ENCODE measurements around the gene TMEM252. TPM values are rescaled to one million over a fixed set of nuclear protein-coding genes. Genes with fewer than 3 reads are reported as not detected.

Gene TMEM252
- total and polyA plus RNA-seq, 2 donors (not counting 1 experiment from before 2014, with no cell fraction given), result not detected

- Histone ChIP-seq H3K9me3 (ENCODE audit: control extremely low read depth in 1 of 3, control insufficient read depth in 2 of 3, insufficient read depth in 1 of 3, low read length in 2 of 3) (no peaks in the 10 kb centered on the region), H3K9ac (ENCODE audit: low read length) (no peak overlapping the region), H2AFZ (ENCODE audit: insufficient read depth, low read depth, low read length, poor library complexity, severe bottlenecking) (no peak overlapping the region), H3K36me3 (replicated peaks in 1 of 2; ENCODE audit: control extremely low read depth in 1 of 2, control insufficient read depth in 1 of 2, extremely low read depth in 1 of 2, insufficient read depth in 2 of 2, low read length in 1 of 2) (no peaks in the 10 kb centered on the region), H4K20me1 (ENCODE audit: control insufficient read depth, insufficient read depth, low read length, poor library complexity, severe bottlenecking) (no peaks in the 10 kb centered on the region), H3K27me3 (replicated peaks in 1 of 4; ENCODE audit: control extremely low read depth in 1 of 4, control insufficient read depth in 3 of 4, insufficient read depth in 4 of 4, low read length in 3 of 4) (peaks cover 0 to 3% (median 0%) of the 10 kb centered on the region in 4 experiments), H3K79me2 (ENCODE audit: control insufficient read depth, insufficient read depth, low read length) (no peaks in the 10 kb centered on the region), H3K4me3 (ENCODE audit: control extremely low read depth in 1 of 5, extremely low read depth in 1 of 5, insufficient read depth in 1 of 5, low read depth in 2 of 5, low read length in 4 of 5) (no peak overlapping the region), H3K27ac (ENCODE audit: low read length in 2 of 2) (no peak overlapping the region), H3K4me2 (replicated peaks; ENCODE audit: low read depth, low read length, poor library complexity, severe bottlenecking) (no peak overlapping the region), H3K4me1 (ENCODE audit: control insufficient read depth in 2 of 2, insufficient read depth in 2 of 2, low read length in 2 of 2) (peaks cover 13% of the 10 kb centered on the region in 2 donors)
- H3K4me3 Mint-ChIP-seq, result no peak overlapping the region
- DNase-seq (no peak), ATAC-seq (ENCODE audit: low read depth) (no peak)
- H3K4me1 Mint-ChIP-seq, result peaks cover 18% of the 10 kb centered on the region
- H3K27me3 Mint-ChIP-seq, result peaks cover 10% of the 10 kb centered on the region
- no peak overlapping the region for H3K27ac Mint-ChIP-seq
- WGBS (ENCODE audit: insufficient coverage), result 93% methylated on average over 4 of the region's 5 CpGs
- no peaks in the 10 kb centered on the region for H3K9me3 Mint-ChIP-seq (ENCODE audit: insufficient read depth)
- CTCF ChIA-PET, result interaction anchor here (2.0 to 2.3 kb wide), 2 partner anchors 12 kb away, joined by 6 to 11 read pairs; no protein-coding TSS in a partner anchor
- intact Hi-C loops (cut with micrococcal nuclease), result no loop called here
- POLR2A ChIA-PET, result no interaction called here
- TF ChIP-seq CTCF (IDR thresholded peaks at IDR 0.05) (no peak), EZH2 (IDR thresholded peaks at IDR 0.05; ENCODE audit: borderline replicate concordance, insufficient read depth, low read depth, low read length, poor library complexity, severe bottlenecking) (no peak)
These were observed 17.9 kb upstream of the TMEM252 start for GRCh38 chr9:68558545-68558944.

GRCh38 chr9:68555437-68556150 lies 14.9 kb upstream of the TMEM252 start:
- H3K4me2 ChIP-seq (replicated peaks; ENCODE audit: low read depth, low read length, poor library complexity, severe bottlenecking), result no peak overlapping the region
- Mint-ChIP-seq H3K27me3 (no peaks in the 10 kb centered on the region), H3K9me3 (ENCODE audit: insufficient read depth) (no peaks in the 10 kb centered on the region), H3K4me1 (peaks cover 13% of the 10 kb centered on the region), H3K4me3 (no peak overlapping the region), H3K27ac (no peak overlapping the region)
- ATAC-seq (ENCODE audit: low read depth) (no peak), DNase-seq (no peak)
- H3K9ac ChIP-seq (ENCODE audit: low read length), result no peak overlapping the region
- intact Hi-C loops (cut with micrococcal nuclease), result no loop called here
- peaks cover 12 to 13% of the 10 kb centered on the region in 2 donors for H3K4me1 ChIP-seq (ENCODE audit: control insufficient read depth in 2 of 2, insufficient read depth in 2 of 2, low read length in 2 of 2)
- no peak overlapping the region for H3K4me3 ChIP-seq (ENCODE audit: control extremely low read depth in 1 of 5, extremely low read depth in 1 of 5, insufficient read depth in 1 of 5, low read depth in 2 of 5, low read length in 4 of 5)
- 25% methylated on average over 1 of the region's 1 CpG for WGBS (ENCODE audit: insufficient coverage)
- no peaks in the 10 kb centered on the region for H3K9me3 ChIP-seq (ENCODE audit: control extremely low read depth in 1 of 3, control insufficient read depth in 2 of 3, insufficient read depth in 1 of 3, low read length in 2 of 3)
- POLR2A ChIA-PET, result no interaction called here
- CTCF ChIA-PET, result interaction anchor here (0.5 to 2.8 kb wide), 3 partner anchors 12 to 462 kb away, joined by 3 to 8 read pairs (median 4); no protein-coding TSS in a partner anchor
- no peaks in the 10 kb centered on the region for H4K20me1 ChIP-seq (ENCODE audit: control insufficient read depth, insufficient read depth, low read length, poor library complexity, severe bottlenecking)
- H3K36me3 ChIP-seq (replicated peaks in 1 of 2; ENCODE audit: control extremely low read depth in 1 of 2, control insufficient read depth in 1 of 2, extremely low read depth in 1 of 2, insufficient read depth in 2 of 2, low read length in 1 of 2), result no peaks in the 10 kb centered on the region
- no peak for TF ChIP-seq EZH2 (IDR thresholded peaks at IDR 0.05; ENCODE audit: borderline replicate concordance, insufficient read depth, low read depth, low read length, poor library complexity, severe bottlenecking)
- no peak for TF ChIP-seq CTCF (IDR thresholded peaks at IDR 0.05)
- no peak overlapping the region for H2AFZ ChIP-seq (ENCODE audit: insufficient read depth, low read depth, low read length, poor library complexity, severe bottlenecking)
- H3K27ac ChIP-seq (ENCODE audit: low read length in 2 of 2), result no peak overlapping the region
- H3K79me2 ChIP-seq (ENCODE audit: control insufficient read depth, insufficient read depth, low read length), result no peaks in the 10 kb centered on the region
- H3K27me3 ChIP-seq (replicated peaks in 1 of 4; ENCODE audit: control extremely low read depth in 1 of 4, control insufficient read depth in 3 of 4, insufficient read depth in 4 of 4, low read length in 3 of 4), result no peaks in the 10 kb centered on the region
